IPS-NIHi11 (cell line): Measurements from ENCODE around the gene ANKAR.
"Not testable (repeated sequence)": the region's sequence is repeated elsewhere in the genome, so short reads cannot be mapped to it uniquely, and the experiment has no call there.

ENCODE experiments used
- DNase-seq: peaks from one replicate; pipeline ENCODE4 v3.0.0; 2012; ENCODE audit warnings: mixed read lengths, low spot score

The ANKAR gene

GRCh38 chr2:189702071-189702470 is 27.6 kb downstream of the ANKAR start:
- DNase-seq, result peak; percentile 12

- peak; percentile 34 for DNase-seq
These were observed 35.2 kb downstream of the ANKAR start for GRCh38 chr2:189709501-189710221.

GRCh38 chr2:189717593-189717992 is 43.1 kb downstream of the ANKAR start:
- not testable (repeated sequence) for DNase-seq

- no peak for DNase-seq
These were observed 45.1 kb downstream of the ANKAR start for GRCh38 chr2:189719571-189719970.

- no peak for DNase-seq
These were observed 48.7 kb downstream of the ANKAR start for GRCh38 chr2:189723192-189723591.
